Sigmoid colon (tissue), 7 donors: ENCODE data around the gene PRSS23. TPM values are rescaled to one million over a fixed set of nuclear protein-coding genes. Genes with fewer than 3 reads are reported as not detected.

Source experiments
- DNase-seq: peaks from one replicate; pipeline ENCODE4 v3.0.0-alpha.2; 2019
- H3K27ac ChIP-seq, 4 donors: fragments of 200-600 bp; sonication (generic); one replicate each; pipeline ENCODE4 v1.5.1; 2016 to 2019; ENCODE audit warnings: mild to moderate bottlenecking in 1 of 4
- H3K27me3 ChIP-seq, 3 donors: fragments of 200-600 bp; sonication (generic); one replicate each; pipeline ENCODE4 v1.5.1; 2019; ENCODE audit warnings: mild to moderate bottlenecking in 1 of 3
- H3K36me3 ChIP-seq, 4 donors: fragments of 200-600 bp; sonication (generic); one replicate each; pipeline ENCODE4 v1.5.1; 2016 to 2019
- H3K4me1 ChIP-seq, 4 donors: fragments of 200-600 bp; sonication (generic); one replicate each; pipeline ENCODE4 v1.5.1; 2017 to 2019
- H3K4me3 ChIP-seq, 4 donors: fragments of 200-600 bp; sonication (generic); one replicate each; pipeline ENCODE4 v1.5.1; 2017 to 2019; ENCODE audit warnings: mild to moderate bottlenecking in 2 of 4, moderate library complexity in 1 of 4
- H3K9me3 ChIP-seq, 4 donors: fragments of 200-600 bp in 3 of 4; sonication (generic) in 3 of 4; one replicate each; pipeline versions ENCODE4 v1.5.1 to v1.6.1; 2013 to 2019
- EP300 ChIP-seq, 4 donors: sonication (generic); formaldehyde crosslinking; IDR thresholded peaks; one replicate each; pipeline ENCODE4 v1.6.1; 2017; ENCODE audit warnings: antibody characterized with exemption in 4 of 4
- POLR2A ChIP-seq, 2 donors: fragments of 450-650 bp; IDR thresholded peaks; one replicate each; pipeline ENCODE4 v1.6.1; 2016; ENCODE audit warnings: antibody characterized with exemption in 2 of 2, mild to moderate bottlenecking in 2 of 2, moderate library complexity in 2 of 2
- POLR2AphosphoS5 ChIP-seq, 4 donors: sonication (generic); formaldehyde crosslinking; IDR thresholded peaks; one replicate each; pipeline ENCODE4 v1.6.1; 2017; ENCODE audit warnings: antibody characterized with exemption in 4 of 4
- WGBS, 2 donors: extraction: QIAGEN DNeasy Blood & Tissue Kit; methylation state at CpG; one replicate each; pipeline ENCODE4 v1.1.7; 2013; 5-methylcytosine and 5-hydroxymethylcytosine counted together
- intact Hi-C: fragments of 100-400 bp; cut with DNase I; formaldehyde crosslinking; loops from one replicate; pipeline ENCODE4 v1.15.1; 2023
- polyA plus RNA-seq, 3 donors: library from polyadenylated mRNA; stranded (reverse); fragments of 200-250 nt; gene quantifications; one replicate each; pipeline ENCODE4 v1.2.3, GENCODE V29; 2013
- total RNA-seq, 4 donors: library from RNA; depleted of rRNA; stranded (reverse); fragments of >200 nt; gene quantifications; one replicate each; pipeline ENCODE4 v1.1.0, GENCODE V29; 2016
- TF ChIP-seq, protein P1 (sequence below), 4 experiments: fragments of 450-650 bp in 3 of 4; fragments of 200-600 bp in 1 of 4; IDR thresholded peaks; one replicate each; pipeline ENCODE4 v1.5.1; 2016 to 2019; ENCODE audit warnings: antibody characterized with exemption in 4 of 4, mild to moderate bottlenecking in 3 of 4, moderate library complexity in 2 of 4
- donor health status: healthy with polysubstance abuse.
- donor health status: Bipolar disorder and iron deficiency.
- donor health status: healthy.

PRSS23 gene
- total and polyA plus RNA-seq, 7 donors = 25.2 to 183 (median 78.5) TPM

DNA sequence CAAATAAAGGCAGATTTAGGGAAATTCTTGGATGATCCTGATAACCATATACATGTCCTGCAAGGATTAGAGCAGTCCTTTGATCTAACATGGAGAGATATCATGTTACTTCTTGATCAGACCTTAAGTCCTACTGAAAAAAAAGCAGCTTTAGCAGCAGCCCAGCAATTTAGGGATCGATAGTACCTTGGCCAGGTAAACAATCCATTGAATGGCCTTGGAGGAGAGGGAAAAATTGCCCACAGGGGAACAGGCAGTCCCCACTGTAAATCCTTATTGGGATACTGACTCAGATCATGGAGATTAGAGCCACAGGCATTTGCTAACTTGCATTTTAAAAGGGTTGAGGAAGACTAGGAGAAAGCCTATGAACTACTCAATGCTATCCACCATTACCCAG lies 47.8 kb downstream of the PRSS23 start:
- Histone ChIP-seq H3K27ac (no peak overlapping the region), H3K4me3 (no peak overlapping the region), H3K27me3 (no peaks in the 10 kb centered on the region), H3K4me1 (no peaks in the 10 kb centered on the region), H3K9me3 (no peaks in the 10 kb centered on the region), H3K36me3 (peaks cover 0 to 3% (median 0%) of the 10 kb centered on the region in 4 donors)
- DNase-seq = no peak
- intact Hi-C loops = no loop called here
- TF ChIP-seq POLR2A (IDR thresholded peaks at IDR 0.05) = no peak
- TF ChIP-seq POLR2AphosphoS5 (IDR thresholded peaks at IDR 0.05) = no peak
- TF ChIP-seq, protein P1, sequence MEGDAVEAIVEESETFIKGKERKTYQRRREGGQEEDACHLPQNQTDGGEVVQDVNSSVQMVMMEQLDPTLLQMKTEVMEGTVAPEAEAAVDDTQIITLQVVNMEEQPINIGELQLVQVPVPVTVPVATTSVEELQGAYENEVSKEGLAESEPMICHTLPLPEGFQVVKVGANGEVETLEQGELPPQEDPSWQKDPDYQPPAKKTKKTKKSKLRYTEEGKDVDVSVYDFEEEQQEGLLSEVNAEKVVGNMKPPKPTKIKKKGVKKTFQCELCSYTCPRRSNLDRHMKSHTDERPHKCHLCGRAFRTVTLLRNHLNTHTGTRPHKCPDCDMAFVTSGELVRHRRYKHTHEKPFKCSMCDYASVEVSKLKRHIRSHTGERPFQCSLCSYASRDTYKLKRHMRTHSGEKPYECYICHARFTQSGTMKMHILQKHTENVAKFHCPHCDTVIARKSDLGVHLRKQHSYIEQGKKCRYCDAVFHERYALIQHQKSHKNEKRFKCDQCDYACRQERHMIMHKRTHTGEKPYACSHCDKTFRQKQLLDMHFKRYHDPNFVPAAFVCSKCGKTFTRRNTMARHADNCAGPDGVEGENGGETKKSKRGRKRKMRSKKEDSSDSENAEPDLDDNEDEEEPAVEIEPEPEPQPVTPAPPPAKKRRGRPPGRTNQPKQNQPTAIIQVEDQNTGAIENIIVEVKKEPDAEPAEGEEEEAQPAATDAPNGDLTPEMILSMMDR (IDR thresholded peaks at IDR 0.05) = no peak
- no peak for TF ChIP-seq EP300 (IDR thresholded peaks at IDR 0.05)
- WGBS, 2 donors = 64 to 77% methylated on average over 1 of the region's 1 CpG

DNA sequence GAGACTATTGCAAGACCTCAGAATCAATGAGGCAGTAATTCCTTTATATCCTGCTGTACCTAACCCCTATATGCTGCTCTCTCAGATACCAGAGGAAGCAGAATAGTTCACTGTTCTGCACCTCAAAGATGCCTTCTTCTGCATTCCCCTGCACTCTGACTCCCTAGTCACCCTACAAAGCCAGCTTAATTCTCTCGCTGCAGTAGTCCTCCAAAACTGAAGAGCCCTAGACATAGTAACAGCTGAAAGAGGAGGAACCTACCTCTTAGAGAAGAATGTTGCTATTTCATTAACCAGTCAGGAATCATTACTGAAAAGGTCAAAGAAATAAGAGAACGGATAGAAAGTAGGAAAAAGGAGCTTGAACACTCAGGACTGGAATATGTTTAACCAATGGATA lies 49.3 kb downstream of the PRSS23 start:
- WGBS, 2 donors = 94 to 98% methylated on average over 2 of the region's 2 CpGs
- Histone ChIP-seq H3K9me3 (no peaks in the 10 kb centered on the region), H3K27me3 (no peaks in the 10 kb centered on the region), H3K4me3 (no peak overlapping the region), H3K36me3 (peaks cover 0 to 3% (median 0%) of the 10 kb centered on the region in 4 donors), H3K27ac (no peak overlapping the region), H3K4me1 (no peaks in the 10 kb centered on the region)
- intact Hi-C loops = no loop called here
- TF ChIP-seq POLR2A (IDR thresholded peaks at IDR 0.05) = no peak
- no peak for TF ChIP-seq POLR2AphosphoS5 (IDR thresholded peaks at IDR 0.05)
- TF ChIP-seq EP300 (IDR thresholded peaks at IDR 0.05) = no peak
- TF ChIP-seq, protein P1 (IDR thresholded peaks at IDR 0.05) = no peak
- no peak for DNase-seq

Other genes with a start within 250 kb of the PRSS23 start
- gene ME3, start 127.9 kb upstream of the PRSS23 start, total RNA-seq = 10 to 100 TPM; 25.5 to 53.2 (median 37.0) TPM
- gene ME3, start 127.9 kb upstream of the PRSS23 start, polyA plus RNA-seq = 10 to 100 TPM in 2 of 3 donors, 1 to 10 TPM in 1; 7.8 to 13.6 (median 10.9) TPM
- gene FZD4, start 154.9 kb downstream of the PRSS23 start, total RNA-seq = 10 to 100 TPM; 22.9 to 45.7 (median 35.7) TPM
- gene FZD4, start 154.9 kb downstream of the PRSS23 start, polyA plus RNA-seq = 1 to 10 TPM in 1 of 3 donors, under 1 TPM in 2; 0.60 to 8.8 (median 0.69) TPM
- 10 to 100 TPM; 20.0 to 36.2 (median 28.7) TPM for gene TMEM135, start 237.4 kb downstream of the PRSS23 start, total RNA-seq
- gene TMEM135, start 237.4 kb downstream of the PRSS23 start, polyA plus RNA-seq = 10 to 100 TPM in 2 of 3 donors, 1 to 10 TPM in 1; 4.8 to 11.3 (median 11.0) TPM